ENCODE data around the gene SMC1B.

SMC1B gene

GRCh38 chr22:45324311-45324711 lies 89.1 kb downstream of the SMC1B start:
- TF ChIP-seq ZFX (IDR thresholded peaks at IDR 0.05) (no peak), CTCF (conservative IDR thresholded peaks at IDR 0.05) (no peak)
- no peak overlapping the region for H3K27ac ChIP-seq

- H3K27ac ChIP-seq = no peak overlapping the region
- TF ChIP-seq ZFX (IDR thresholded peaks at IDR 0.05) = no peak
- no peak for TF ChIP-seq CTCF (conservative IDR thresholded peaks at IDR 0.05)
Observed at GRCh38 chr22:45323695-45324094, 89.7 kb downstream of the SMC1B start.

GRCh38 chr22:45322873-45323525 lies 90.4 kb downstream of the SMC1B start:
- no peak overlapping the region for H3K27ac ChIP-seq
- no peak for TF ChIP-seq ZFX (IDR thresholded peaks at IDR 0.05)
- no peak for TF ChIP-seq CTCF (conservative IDR thresholded peaks at IDR 0.05)

- TF ChIP-seq ZFX (IDR thresholded peaks at IDR 0.05) = no peak
- TF ChIP-seq CTCF (conservative IDR thresholded peaks at IDR 0.05) = no peak
Observed at GRCh38 chr22:45321827-45322226, 91.6 kb downstream of the SMC1B start.

GRCh38 chr22:45320357-45320976 lies 92.9 kb downstream of the SMC1B start:
- TF ChIP-seq CTCF (conservative IDR thresholded peaks at IDR 0.05) (no peak), ZFX (IDR thresholded peaks at IDR 0.05) (no peak)
- no peak overlapping the region for H3K27ac ChIP-seq

More at GRCh38 chr22:45321827-45322226, 91.6 kb downstream of the SMC1B start:
- no peak overlapping the region for H3K27ac ChIP-seq

- TF ChIP-seq CTCF (conservative IDR thresholded peaks at IDR 0.05) = no peak
- TF ChIP-seq ZFX (IDR thresholded peaks at IDR 0.05) = no peak
Observed at GRCh38 chr22:45319324-45319685, 94.1 kb downstream of the SMC1B start.

GRCh38 chr22:45318558-45319323 lies 94.7 kb downstream of the SMC1B start:
- TF ChIP-seq ZFX (IDR thresholded peaks at IDR 0.05) = no peak
- TF ChIP-seq CTCF (conservative IDR thresholded peaks at IDR 0.05) = no peak
- H3K27ac ChIP-seq = no peak overlapping the region

More at GRCh38 chr22:45319324-45319685, 94.1 kb downstream of the SMC1B start:
- no peak overlapping the region for H3K27ac ChIP-seq
